NCI-H1694 treated with DMSO at 0.1 percent for 48 hours (cell line): ENCODE data around the gene CHRNA3.

Source experiments
- DNase-seq: peaks from one replicate; lab custom pipeline; 2025; lab: John Stamatoyannopoulos, UW

Gene CHRNA3

GRCh38 chr15:78620527-78621421 lies at the start of gene CHRNA3:
Gene CHRNA3, minus strand, starts transcription at chr15:78620996. Its CDS starts 202 bp downstream, at chr15:78620794.
- DNase-seq: no peak

- DNase-seq: no peak
Observed at GRCh38 chr15:78668987-78669386, 48.2 kb upstream of the CHRNA3 start.

- no peak for DNase-seq
Observed at GRCh38 chr15:78667578-78668236, 46.9 kb upstream of the CHRNA3 start.

GRCh38 chr15:78666010-78666409 lies 45.2 kb upstream of the CHRNA3 start:
- DNase-seq: no peak

GRCh38 chr15:78663703-78664102 lies 42.9 kb upstream of the CHRNA3 start:
- no peak for DNase-seq

GRCh38 chr15:78662028-78662427 lies 41.2 kb upstream of the CHRNA3 start:
- DNase-seq: no peak

- no peak for DNase-seq
Observed at GRCh38 chr15:78661001-78661400, 40.2 kb upstream of the CHRNA3 start.

GRCh38 chr15:78660584-78660983 lies 39.8 kb upstream of the CHRNA3 start:
- DNase-seq: no peak

- no peak for DNase-seq
Observed at GRCh38 chr15:78658823-78659222, 38.0 kb upstream of the CHRNA3 start.

GRCh38 chr15:78654272-78654671 lies 33.5 kb upstream of the CHRNA3 start:
- DNase-seq: no peak

- no peak for DNase-seq
Observed at GRCh38 chr15:78651930-78652615, 31.3 kb upstream of the CHRNA3 start.

- no peak for DNase-seq
Observed at GRCh38 chr15:78651007-78651406, 30.2 kb upstream of the CHRNA3 start.

- no peak for DNase-seq
Observed at GRCh38 chr15:78650022-78650421, 29.2 kb upstream of the CHRNA3 start.

- DNase-seq: no peak
Observed at GRCh38 chr15:78645009-78645408, 24.2 kb upstream of the CHRNA3 start.

GRCh38 chr15:78642331-78642730 lies 21.5 kb upstream of the CHRNA3 start:
- DNase-seq: peak; percentile 43

- DNase-seq: no peak
Observed at GRCh38 chr15:78641749-78642275, 21.0 kb upstream of the CHRNA3 start.

- no peak for DNase-seq
Observed at GRCh38 chr15:78641102-78641748, 20.4 kb upstream of the CHRNA3 start, which contains the start of gene CHRNB4. Gene CHRNB4, minus strand, starts transcription at chr15:78641210. Its CDS starts 77 bp downstream, at chr15:78641133.

GRCh38 chr15:78640527-78641101 lies 19.8 kb upstream of the CHRNA3 start:
- no peak for DNase-seq

- peak; percentile 67 for DNase-seq
Observed at GRCh38 chr15:78638658-78639314, 18.0 kb upstream of the CHRNA3 start.

- DNase-seq: peak; percentile 45
Observed at GRCh38 chr15:78637776-78638435, 17.1 kb upstream of the CHRNA3 start.
